K562 (cell line): ENCODE data around the gene BLOC1S4. TPM values are rescaled to one million over a fixed set of nuclear protein-coding genes. Genes with fewer than 3 reads are reported as not detected.

Experiments used
- CBFA2T2 ChIP-seq: fragments of 450-650 bp; conservative IDR thresholded peaks from 2 replicates; pipeline ENCODE4 v1.6.1; 2017; ENCODE audit warnings: mild to moderate bottlenecking
- CREM ChIP-seq: IDR thresholded peaks from 2 replicates; pipeline ENCODE4 v1.6.1; 2014; ENCODE audit warnings: antibody characterized with exemption, low read depth
- ETV5 ChIP-seq: sonication (generic); formaldehyde crosslinking; IDR thresholded peaks from 2 replicates; pipeline ENCODE4 v1.4.0; 2020; ENCODE audit warnings: low read depth, mild to moderate bottlenecking, missing genetic modification reagents
- FOXM1 ChIP-seq, 2 experiments: fragments of 450-650 bp in 1 of 2; sonication (generic) in 1 of 2; formaldehyde crosslinking in 1 of 2; IDR thresholded peaks; 2 replicates each; pipeline versions ENCODE4 v1.6.1 to v1.9.0; 2017 to 2022; ENCODE audit warnings: low read depth in 2 of 2, mild to moderate bottlenecking in 2 of 2, missing genetic modification reagents in 1 of 2, moderate library complexity in 1 of 2
- HNRNPH1 ChIP-seq: fragments of 200-400 bp; formaldehyde crosslinking; optimal IDR thresholded peaks from 2 replicates; pipeline ENCODE3; 2017; ENCODE audit warnings: low read depth, mild to moderate bottlenecking, low read length, moderate library complexity
- HNRNPK ChIP-seq: fragments of 200-400 bp; formaldehyde crosslinking; IDR thresholded peaks from one replicate; pipeline ENCODE4 v1.6.1; 2018; ENCODE audit warnings: mild to moderate bottlenecking, low read depth, low read length; ENCODE audit not compliant: poor library complexity, severe bottlenecking
- JUN ChIP-seq, 2 experiments: sonication (generic) in 1 of 2; formaldehyde crosslinking in 1 of 2; IDR thresholded peaks; 2 replicates each; pipeline versions ENCODE4 v1.6.1 to v1.8.0; 2012 to 2022; ENCODE audit warnings: borderline replicate concordance in 2 of 2, mild to moderate bottlenecking in 2 of 2, improper control_type of control experiment in 1 of 2, low read depth in 1 of 2, low read length in 1 of 2, missing genetic modification reagents in 1 of 2
- KAT7 ChIP-seq: sonication (generic); formaldehyde crosslinking; IDR thresholded peaks from 2 replicates; pipeline ENCODE4 v1.8.0; 2022; ENCODE audit warnings: missing genetic modification reagents, mild to moderate bottlenecking, borderline replicate concordance
- MEIS2 ChIP-seq: fragments of 450-650 bp; IDR thresholded peaks from 2 replicates; pipeline ENCODE4 v1.6.1; 2014; ENCODE audit warnings: mild to moderate bottlenecking; ENCODE audit not compliant: partially characterized antibody
- MGA ChIP-seq: fragments of 450-650 bp; IDR thresholded peaks from 2 replicates; pipeline ENCODE4 v1.6.1; 2016; ENCODE audit warnings: mild to moderate bottlenecking, moderate library complexity
- RBM22 ChIP-seq: fragments of 200-400 bp; formaldehyde crosslinking; IDR thresholded peaks from 2 replicates; pipeline ENCODE4 v1.6.1; 2018; ENCODE audit warnings: low read length, low read depth; ENCODE audit not compliant: poor library complexity, severe bottlenecking
- SREBF1 ChIP-seq: fragments of 150-350 bp; IDR thresholded peaks from 2 replicates; pipeline ENCODE4 v1.6.1; 2014; ENCODE audit warnings: antibody characterized with exemption, low read depth, low read length, borderline replicate concordance
- TBP ChIP-seq: optimal IDR thresholded peaks from 2 replicates; pipeline ENCODE3; 2011; ENCODE audit warnings: low read depth, low read length, improper control_type of control experiment
- ZNF280A ChIP-seq: fragments of 450-650 bp; IDR thresholded peaks from 2 replicates; pipeline ENCODE4 v1.6.1; 2018; ENCODE audit warnings: mild to moderate bottlenecking, low read depth; ENCODE audit not compliant: partially characterized antibody
- ZNF766 ChIP-seq: fragments of 200-800 bp; sonication (Bioruptor generic); conservative IDR thresholded peaks from 2 replicates; pipeline ENCODE4 v1.6.1; 2016; ENCODE audit warnings: missing genetic modification characterization, missing compliant biosample characterization
- polyA plus RNA-seq, 8 experiments: library from polyadenylated mRNA; depleted of rRNA in 4 of 8; stranded (reverse) in 5 of 8; unstranded in 3 of 8; fragments of >200 nt; fragmentation: Nextera tagmentation in 2 of 8; fragmentation: Illumina TruSeq in 1 of 8; extraction: Ambion mirVana in 2 of 8; extraction: Trizol in 1 of 8; gene quantifications; 2 replicates each; pipeline versions ENCODE4 v1.2.1 to v1.2.3, GENCODE V29; 2011 to 2014; ENCODE audit warnings: inconsistent platforms in 1 of 8, missing spikeins in 1 of 8
- total RNA-seq, 7 experiments: library from RNA; depleted of rRNA in 6 of 7; stranded (reverse); fragments of >200 nt in 6 of 7; fragmentation: Illumina TruSeq in 2 of 7; extraction: Trizol in 2 of 7; gene quantifications; 2 replicates each; pipeline versions ENCODE4 v1.2.1 to v1.2.3, GENCODE V29; 2011 to 2021; ENCODE audit warnings: low replicate concordance in 1 of 7

BLOC1S4 gene
- total and polyA plus RNA-seq, 9 of the 15 experiments (the other 6 are each of a cell fraction or from before 2014, with no cell fraction given): 3.1 to 31.6 (median 11.2) TPM

- TF ChIP-seq HNRNPK (no peak), ETV5 (CRISPR knock-in tag) (no peak), FOXM1 (IDR thresholded peaks at IDR 0.05; ENCODE audit: low read depth) (no peak), FOXM1 (CRISPR knock-in tag; IDR thresholded peaks at IDR 0.05; ENCODE audit: low read depth) (no peak), KAT7 (CRISPR knock-in tag) (no peak), CREM (no peak), JUN (IDR thresholded peaks at IDR 0.05; ENCODE audit: borderline replicate concordance, low read depth, low read length) (no peak), JUN (CRISPR knock-in tag; IDR thresholded peaks at IDR 0.05; ENCODE audit: borderline replicate concordance) (no peak), TBP (no peak), MEIS2 (no peak), ZNF280A (no peak), MGA (peak; percentile 7; the same call in 1 of the 2 replicates), HNRNPH1 (no peak), ZNF766 (CRISPR knock-in tag) (no peak), RBM22 (no peak), CBFA2T2 (no peak), SREBF1 (0 out of 2 replicates have a peak, but pooled peaks have one; percentile 11)
These were observed 313 bp upstream of the BLOC1S4 start (continued) for GRCh38 chr4:6715704-6716017.
